Ureter (tissue), 1 donor: ENCODE results near the gene HAUS3. TPM values are rescaled to one million over a fixed set of nuclear protein-coding genes. Genes with fewer than 3 reads are reported as not detected.
"Not testable (repeated sequence)": the region's sequence is repeated elsewhere in the genome, so short reads cannot be mapped to it uniquely, and the experiment has no call there.

Experiments
- DNase-seq: peaks from one replicate; pipeline ENCODE4 v3.0.0-alpha.2; 2020; ENCODE audit warnings: low spot score
- total RNA-seq: library from RNA; stranded (reverse); gene quantifications from one replicate; pipeline ENCODE4 v1.2.4, GENCODE V29; 2023
- donor health status: DM: yes; HTN: yes; CAD: no.

HAUS3 gene
- total RNA-seq, 1 donor from 2014 or later, result 13.2 TPM

- DNase-seq, result no peak
These were observed 33.8 kb upstream of the HAUS3 start for GRCh38 chr4:2275546-2276251.

- not testable (repeated sequence) for DNase-seq
These were observed 33.1 kb upstream of the HAUS3 start for GRCh38 chr4:2275044-2275397.

- DNase-seq, result no peak
These were observed 32.6 kb upstream of the HAUS3 start for GRCh38 chr4:2274320-2275043.

GRCh38 chr4:2273657-2274319, 31.9 kb upstream of the HAUS3 start:
- DNase-seq, result no peak

- DNase-seq, result no peak
These were observed 31.3 kb upstream of the HAUS3 start for GRCh38 chr4:2273221-2273620.

- DNase-seq, result no peak
These were observed 30.9 kb upstream of the HAUS3 start for GRCh38 chr4:2272828-2273120.

GRCh38 chr4:2272026-2272827, 30.3 kb upstream of the HAUS3 start:
- DNase-seq, result no peak

GRCh38 chr4:2271279-2272025, 29.5 kb upstream of the HAUS3 start:
- DNase-seq, result no peak

GRCh38 chr4:2270341-2271165, 28.6 kb upstream of the HAUS3 start:
- DNase-seq, result no peak

- no peak for DNase-seq
These were observed 27.8 kb upstream of the HAUS3 start for GRCh38 chr4:2269618-2270163.

GRCh38 chr4:2269206-2269531, 27.2 kb upstream of the HAUS3 start:
- DNase-seq, result no peak

GRCh38 chr4:2268357-2269205, 26.7 kb upstream of the HAUS3 start:
- no peak for DNase-seq

GRCh38 chr4:2267841-2268240, 25.9 kb upstream of the HAUS3 start:
- no peak for DNase-seq

GRCh38 chr4:2267320-2267811, 25.4 kb upstream of the HAUS3 start:
- DNase-seq, result no peak

- DNase-seq, result no peak
These were observed 24.9 kb upstream of the HAUS3 start for GRCh38 chr4:2266821-2267220.

- DNase-seq, result peak; percentile 81
These were observed 24.3 kb upstream of the HAUS3 start for GRCh38 chr4:2266181-2266580.

GRCh38 chr4:2265113-2266110, 23.5 kb upstream of the HAUS3 start:
- no peak for DNase-seq

GRCh38 chr4:2264481-2265041, 22.6 kb upstream of the HAUS3 start:
- no peak for DNase-seq
